Measurements from ENCODE around the gene KRT76.

The KRT76 gene

GRCh38 chr12:52767427-52767826 is 9.7 kb downstream of the KRT76 start:
- Histone ChIP-seq H3F3A (ENCODE audit: insufficient read depth) (no peaks in the 10 kb centered on the region), H3K79me2 (ENCODE audit: insufficient read depth, low read length) (no peaks in the 10 kb centered on the region), H3K4me3 (ENCODE audit: insufficient read depth, low read length, poor library complexity, severe bottlenecking) (no peak overlapping the region), H3K27ac (ENCODE audit: low read depth, low read length) (no peak overlapping the region), H3K9ac (ENCODE audit: low read length) (no peak overlapping the region), H3K4me2 (ENCODE audit: low read depth, low read length, poor library complexity, severe bottlenecking) (no peak overlapping the region), H2AFZ (ENCODE audit: low read depth, low read length, severe bottlenecking) (no peak overlapping the region), H4K20me1 (ENCODE audit: low read depth, low read length) (no peaks in the 10 kb centered on the region), H3K36me3 (ENCODE audit: low read length) (no peaks in the 10 kb centered on the region), H3K9me3 (ENCODE audit: insufficient read depth, low read length) (no peaks in the 10 kb centered on the region), H3K27me3 (ENCODE audit: low read length) (no peaks in the 10 kb centered on the region), H3K9me2 (replicated peaks; ENCODE audit: insufficient read depth, low read length) (no peaks in the 10 kb centered on the region)
- TF ChIP-seq EZH2phosphoT487 (conservative IDR thresholded peaks at IDR 0.05; ENCODE audit: low read length) (no peak), CTCF (IDR thresholded peaks at IDR 0.05; ENCODE audit: insufficient read depth, low read length, poor library complexity, severe bottlenecking) (no peak)

- no peaks in the 10 kb centered on the region for H3F3A ChIP-seq (ENCODE audit: insufficient read depth)
- no peaks in the 10 kb centered on the region for H3K9me2 ChIP-seq (replicated peaks; ENCODE audit: insufficient read depth, low read length)
- no peaks in the 10 kb centered on the region for H4K20me1 ChIP-seq (ENCODE audit: low read depth, low read length)
- H3K4me3 ChIP-seq (ENCODE audit: insufficient read depth, low read length, poor library complexity, severe bottlenecking): no peak overlapping the region
- H3K36me3 ChIP-seq (ENCODE audit: low read length): no peaks in the 10 kb centered on the region
- H3K4me2 ChIP-seq (ENCODE audit: low read depth, low read length, poor library complexity, severe bottlenecking): no peak overlapping the region
- H3K9ac ChIP-seq (ENCODE audit: low read length): no peak overlapping the region
- H3K27me3 ChIP-seq (ENCODE audit: low read length): no peaks in the 10 kb centered on the region
- no peak overlapping the region for H2AFZ ChIP-seq (ENCODE audit: low read depth, low read length, severe bottlenecking)
- TF ChIP-seq CTCF (IDR thresholded peaks at IDR 0.05; ENCODE audit: insufficient read depth, low read length, poor library complexity, severe bottlenecking) (no peak), EZH2phosphoT487 (conservative IDR thresholded peaks at IDR 0.05; ENCODE audit: low read length) (no peak)
- H3K79me2 ChIP-seq (ENCODE audit: insufficient read depth, low read length): no peaks in the 10 kb centered on the region
- no peak overlapping the region for H3K27ac ChIP-seq (ENCODE audit: low read depth, low read length)
- H3K9me3 ChIP-seq (ENCODE audit: insufficient read depth, low read length): no peaks in the 10 kb centered on the region
Measured at GRCh38 chr12:52767020-52767379, 10.1 kb downstream of the KRT76 start.

- Histone ChIP-seq H2AFZ (ENCODE audit: low read depth, low read length, severe bottlenecking) (no peak overlapping the region), H3F3A (ENCODE audit: insufficient read depth) (no peaks in the 10 kb centered on the region), H3K9ac (ENCODE audit: low read length) (no peak overlapping the region), H3K4me3 (ENCODE audit: insufficient read depth, low read length, poor library complexity, severe bottlenecking) (no peak overlapping the region), H3K9me2 (replicated peaks; ENCODE audit: insufficient read depth, low read length) (no peaks in the 10 kb centered on the region), H3K4me2 (ENCODE audit: low read depth, low read length, poor library complexity, severe bottlenecking) (no peak overlapping the region), H3K9me3 (ENCODE audit: insufficient read depth, low read length) (no peaks in the 10 kb centered on the region), H3K79me2 (ENCODE audit: insufficient read depth, low read length) (no peaks in the 10 kb centered on the region), H3K27me3 (ENCODE audit: low read length) (no peaks in the 10 kb centered on the region), H4K20me1 (ENCODE audit: low read depth, low read length) (no peaks in the 10 kb centered on the region), H3K27ac (ENCODE audit: low read depth, low read length) (no peak overlapping the region), H3K36me3 (ENCODE audit: low read length) (no peaks in the 10 kb centered on the region)
- TF ChIP-seq CTCF (IDR thresholded peaks at IDR 0.05; ENCODE audit: insufficient read depth, low read length, poor library complexity, severe bottlenecking) (no peak), EZH2phosphoT487 (conservative IDR thresholded peaks at IDR 0.05; ENCODE audit: low read length) (no peak)
Measured at GRCh38 chr12:52766351-52767019, 10.7 kb downstream of the KRT76 start.
